Stimulated activated CD8-positive, alpha-beta memory T cell treated with anti-CD3 and anti-CD28 coated beads, Interleukin-12 subunit alpha, Interleukin-12 subunit beta, amount 100 ng/mL, for 4 hours (primary cell): Measurements from ENCODE around the gene NEK7.

ENCODE experiments used
- DNase-seq: peaks from one replicate; pipeline ENCODE4 v3.0.0-alpha.2; 2020; ENCODE audit warnings: low read depth

Gene NEK7

DNA sequence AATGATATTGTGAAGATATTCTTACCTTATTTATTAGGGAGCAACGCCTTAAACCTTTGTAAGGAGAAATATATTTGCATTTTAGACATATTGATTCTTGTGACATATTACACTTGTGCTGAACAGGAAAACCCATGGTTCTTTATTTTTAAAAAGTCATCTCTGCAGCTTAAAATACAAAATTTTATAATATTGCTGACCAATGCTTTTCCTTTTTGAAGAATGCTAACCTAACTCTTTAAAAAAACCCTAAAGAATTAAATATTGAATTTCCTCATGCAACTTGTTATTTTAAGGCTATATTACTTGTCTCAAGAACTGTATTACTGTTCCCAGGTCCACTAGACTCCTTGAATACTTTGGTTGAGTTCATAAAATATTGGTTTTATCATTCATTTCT is 99.0 kb downstream of the NEK7 start:
- DNase-seq: no peak

GRCh38 chr1:198258491-198258890 is 101.7 kb downstream of the NEK7 start:
- DNase-seq: no peak

DNA sequence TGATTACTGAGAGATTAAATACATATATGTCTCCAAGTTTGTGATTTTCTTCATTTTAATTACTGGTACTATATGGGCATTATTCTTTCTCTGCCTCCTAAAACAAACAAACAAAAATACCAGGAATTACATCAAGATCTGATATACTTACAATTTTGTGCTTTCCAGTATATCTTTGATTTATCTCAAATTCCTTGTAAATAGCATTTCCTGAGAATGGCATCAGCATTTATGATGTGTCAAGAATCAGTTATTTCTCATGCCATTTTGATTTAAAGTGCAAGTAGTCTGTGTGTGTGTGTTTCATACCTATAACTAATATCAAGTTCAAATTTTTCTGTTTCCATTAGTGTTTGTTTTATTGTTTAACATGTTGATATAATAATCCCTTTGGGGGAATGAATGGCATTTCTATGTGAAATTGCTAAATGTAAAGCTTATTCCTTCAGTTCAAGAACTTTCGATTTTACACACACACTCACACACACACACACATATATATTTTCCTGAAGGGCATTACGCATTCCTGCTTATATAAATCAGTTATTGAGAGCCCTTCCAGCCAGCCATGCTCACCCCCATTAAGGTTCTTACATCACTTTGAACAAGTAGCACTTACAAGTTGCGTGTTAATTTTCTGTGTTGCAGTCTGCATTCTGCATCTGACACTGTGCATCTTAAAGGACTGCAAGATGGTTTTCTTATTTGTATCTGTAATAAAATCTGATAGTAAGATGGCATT is 102.7 kb downstream of the NEK7 start:
- no peak for DNase-seq

- no peak for DNase-seq
Measured at GRCh38 chr1:198261886-198262285, 105.1 kb downstream of the NEK7 start.

DNA sequence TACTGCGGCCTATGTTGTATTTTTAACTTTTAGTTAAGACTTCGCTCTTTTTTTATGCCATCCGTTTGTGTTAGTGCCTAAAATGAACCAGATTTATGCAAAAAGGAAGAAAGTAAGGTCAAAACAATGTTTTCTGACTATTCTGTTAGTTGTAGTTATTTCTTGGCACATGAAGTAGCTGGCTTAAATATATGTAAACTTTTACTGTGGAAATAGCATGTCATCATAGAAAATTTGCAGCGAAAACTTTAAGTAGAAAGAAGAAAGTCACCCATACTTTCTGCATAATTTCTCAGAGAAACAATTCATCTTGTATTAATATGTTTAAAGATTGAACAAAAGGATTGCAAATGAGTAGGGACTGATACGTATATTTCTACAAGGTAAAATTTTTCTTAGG is 106.4 kb downstream of the NEK7 start:
- DNase-seq: no peak

GRCh38 chr1:198264282-198264681 is 107.5 kb downstream of the NEK7 start:
- no peak for DNase-seq

- DNase-seq: no peak
Measured at GRCh38 chr1:198265073-198265661, 108.4 kb downstream of the NEK7 start.

- no peak for DNase-seq
Measured at GRCh38 chr1:198267056-198267455, 110.3 kb downstream of the NEK7 start.

DNA sequence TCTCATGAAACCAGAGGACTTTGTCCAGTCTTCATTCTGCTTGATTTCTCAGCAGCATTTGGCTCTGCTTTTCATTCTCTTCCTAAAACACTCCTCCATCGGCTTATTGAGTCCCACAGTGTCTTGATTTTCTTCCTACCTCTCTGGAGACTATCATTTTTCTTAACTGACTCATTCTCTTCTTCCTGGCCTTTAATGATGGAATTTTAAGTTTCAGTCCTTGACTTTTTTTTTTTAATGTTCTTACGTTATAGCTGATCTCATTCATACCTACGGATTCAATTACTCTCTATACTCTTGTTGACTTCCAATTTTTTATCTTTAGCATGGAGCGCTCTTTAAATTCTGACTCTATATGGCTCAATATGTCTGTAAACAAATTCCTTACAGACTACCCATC is 111.1 kb downstream of the NEK7 start:
- no peak for DNase-seq

DNA sequence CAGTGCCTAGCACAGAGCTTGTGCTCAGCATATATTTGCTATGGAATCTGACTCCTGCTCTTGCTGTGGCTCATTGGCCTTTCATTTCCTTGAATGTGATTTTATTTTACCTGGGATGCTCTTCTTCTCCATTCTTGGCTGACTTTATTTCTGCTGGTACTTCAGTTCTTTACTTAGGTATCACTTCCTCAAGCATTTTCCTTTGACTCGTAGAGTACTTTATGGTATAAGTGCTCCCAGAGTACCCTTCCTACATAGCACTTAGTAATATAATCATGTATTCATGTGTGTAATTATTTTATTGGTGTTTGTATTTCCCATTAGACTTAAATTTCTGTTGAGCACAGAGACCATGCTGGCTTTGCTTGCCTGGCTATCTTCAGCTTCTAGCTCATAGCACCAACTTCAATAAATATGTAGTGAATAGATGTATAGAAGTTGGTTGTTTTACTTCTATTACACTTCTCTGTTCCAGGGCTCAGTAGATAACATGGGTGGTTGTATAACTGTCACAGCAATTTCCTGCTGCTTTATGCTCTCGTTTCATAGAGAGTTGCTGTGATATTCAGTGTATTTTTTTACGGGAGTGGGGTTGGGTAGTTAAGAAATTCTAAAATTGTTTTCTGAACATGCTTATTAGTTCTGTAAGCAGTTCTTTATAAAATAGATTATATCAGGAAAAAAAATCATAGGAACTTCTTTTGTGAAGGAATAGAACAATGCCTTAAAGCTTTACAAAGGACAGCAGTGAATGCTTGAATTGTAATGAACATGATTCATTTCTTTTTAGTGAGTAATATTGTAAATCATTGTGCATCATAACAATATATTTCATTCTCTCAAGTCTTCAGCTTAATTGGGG is 112.2 kb downstream of the NEK7 start:
- no peak for DNase-seq

DNA sequence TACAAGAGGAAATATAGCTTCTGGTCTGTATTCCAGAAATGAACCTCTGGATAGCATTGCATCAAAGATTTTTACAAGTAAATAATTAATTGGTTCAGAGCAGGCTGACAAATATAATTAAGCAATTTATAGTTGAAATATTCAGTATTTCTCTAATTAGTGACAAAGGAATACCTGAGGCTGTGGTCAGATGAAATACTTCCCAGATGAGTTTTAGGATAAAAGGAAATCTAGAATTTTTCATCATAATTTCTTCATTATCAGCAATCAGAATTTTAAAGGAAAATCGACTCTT is 112.8 kb downstream of the NEK7 start:
- DNase-seq: no peak

DNA sequence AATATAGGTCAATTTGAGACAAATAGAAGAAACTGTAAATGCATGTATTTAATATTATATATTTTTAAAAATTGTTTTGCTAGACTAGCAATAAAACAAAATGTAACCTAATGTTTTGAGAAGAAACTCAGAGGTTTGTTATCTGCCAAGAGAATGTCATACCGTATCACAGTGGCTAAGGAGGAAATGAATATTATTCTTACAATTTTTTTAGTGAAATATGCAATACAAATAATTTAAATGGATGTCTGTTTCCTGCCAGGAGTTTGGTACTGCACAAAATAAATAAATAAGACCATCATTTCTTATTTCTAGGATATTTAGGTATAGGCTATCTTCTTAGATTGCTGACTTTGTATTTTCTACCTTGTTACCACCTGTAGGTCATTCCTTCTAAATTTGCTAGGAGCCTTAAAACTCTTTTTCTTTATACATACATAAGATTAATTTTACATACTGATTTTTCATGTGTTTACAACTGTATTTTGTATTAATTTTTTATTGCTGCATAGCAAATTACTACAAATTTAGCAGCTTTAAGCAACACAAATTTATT is 113.6 kb downstream of the NEK7 start:
- DNase-seq: no peak

GRCh38 chr1:198271467-198271866 is 114.7 kb downstream of the NEK7 start:
- no peak for DNase-seq

DNA sequence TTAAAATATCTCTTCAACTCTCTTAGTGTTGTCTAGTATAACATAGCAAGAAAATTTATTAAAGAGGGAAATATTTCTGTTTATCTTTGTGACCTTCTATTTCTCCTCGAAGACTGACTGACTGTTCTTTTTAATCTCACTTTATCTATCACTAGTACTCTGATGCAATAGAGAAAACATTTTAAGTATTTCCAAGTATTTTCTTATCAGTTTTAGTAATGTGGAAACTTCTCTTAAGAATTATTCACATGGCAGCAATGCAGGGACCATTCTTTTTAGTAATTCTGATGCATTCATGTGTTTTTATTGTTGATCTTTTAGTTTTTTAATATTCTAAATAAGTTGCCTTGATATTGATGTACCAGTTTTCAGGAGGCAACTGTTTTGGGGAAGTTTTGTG is 115.7 kb downstream of the NEK7 start:
- no peak for DNase-seq

DNA sequence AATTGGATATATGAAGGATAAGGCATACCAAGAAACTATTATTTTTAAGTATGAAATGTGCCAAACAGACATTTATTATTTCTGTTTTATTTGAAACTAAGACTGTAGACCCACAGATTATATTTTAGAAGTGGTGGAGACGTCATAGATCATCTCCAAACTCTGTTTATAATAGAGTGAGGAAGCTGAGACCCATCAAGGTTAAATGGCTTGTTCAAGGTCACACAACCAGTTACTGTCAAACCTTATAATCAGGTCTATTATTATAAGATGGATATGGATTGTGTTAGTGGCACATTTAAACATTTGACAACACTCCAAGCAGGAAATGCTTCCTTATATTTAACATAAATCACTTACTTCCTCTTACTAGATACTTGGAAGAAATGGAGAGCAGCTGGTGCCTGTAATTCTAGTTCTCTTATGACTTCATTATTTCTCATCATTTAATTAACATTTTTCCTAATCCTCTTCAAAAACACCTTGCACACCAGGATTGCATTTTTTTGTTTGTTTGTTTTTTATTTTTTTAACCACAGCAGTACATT is 117.0 kb downstream of the NEK7 start:
- no peak for DNase-seq

DNA sequence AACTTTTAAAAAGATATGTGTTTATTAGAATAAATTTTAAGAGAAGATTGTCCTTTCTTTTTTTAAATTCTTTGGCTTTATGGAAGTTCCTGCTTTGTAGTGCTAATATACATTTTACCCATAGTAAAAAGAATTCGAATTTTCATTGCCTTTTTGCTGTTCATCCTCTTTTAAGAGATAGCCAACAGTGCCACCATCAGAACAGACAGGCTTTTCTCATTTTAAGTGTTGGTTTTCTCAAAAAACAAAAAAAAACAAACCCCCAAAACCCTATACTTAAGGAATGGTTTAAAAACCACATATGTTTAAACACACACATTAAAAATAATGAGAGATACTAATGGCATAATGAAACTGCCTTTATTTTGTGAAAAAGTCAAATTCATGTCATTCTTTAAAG is 118.8 kb downstream of the NEK7 start:
- DNase-seq: no peak

GRCh38 chr1:198276241-198276640 is 119.4 kb downstream of the NEK7 start:
- no peak for DNase-seq

- DNase-seq: no peak
Measured at GRCh38 chr1:198278943-198279342, 122.1 kb downstream of the NEK7 start.

- no peak for DNase-seq
Measured at GRCh38 chr1:198280080-198280479, 123.3 kb downstream of the NEK7 start.

DNA sequence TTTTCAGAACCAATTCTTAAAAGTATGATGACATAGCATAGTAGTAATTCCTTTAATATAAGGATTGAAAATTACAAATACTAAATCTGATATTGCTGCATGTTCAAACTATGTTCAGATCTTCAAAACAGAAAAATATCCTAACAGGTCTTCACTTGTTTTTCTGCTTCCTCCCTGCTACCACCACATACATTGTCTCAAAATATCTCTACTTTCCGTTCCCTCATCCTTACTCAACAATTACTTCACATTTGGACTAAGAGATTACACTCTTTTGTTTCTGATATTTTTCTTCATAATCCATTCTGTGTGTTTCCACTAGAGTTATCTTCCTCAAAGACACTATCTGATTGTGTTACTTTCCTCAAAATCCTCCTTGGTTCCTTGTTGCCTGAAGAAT is 125.1 kb downstream of the NEK7 start:
- no peak for DNase-seq

- DNase-seq: no peak
Measured at GRCh38 chr1:198283222-198283621, 126.4 kb downstream of the NEK7 start.

- DNase-seq: no peak
Measured at GRCh38 chr1:198287916-198288315, 131.1 kb downstream of the NEK7 start.
